ENCODE results near the gene ZNF444. TPM values are rescaled to one million over a fixed set of nuclear protein-coding genes. Genes with fewer than 3 reads are reported as not detected.
A peak's percentile ranks its signal among the peaks of the same experiment; 100 is the strongest.

ZNF444 gene
- total and polyA plus RNA-seq, 9 of the 15 experiments (the other 6 are each of a cell fraction or from before 2014, with no cell fraction given): 0.39 to 40.0 (median 6.9) TPM

DNA sequence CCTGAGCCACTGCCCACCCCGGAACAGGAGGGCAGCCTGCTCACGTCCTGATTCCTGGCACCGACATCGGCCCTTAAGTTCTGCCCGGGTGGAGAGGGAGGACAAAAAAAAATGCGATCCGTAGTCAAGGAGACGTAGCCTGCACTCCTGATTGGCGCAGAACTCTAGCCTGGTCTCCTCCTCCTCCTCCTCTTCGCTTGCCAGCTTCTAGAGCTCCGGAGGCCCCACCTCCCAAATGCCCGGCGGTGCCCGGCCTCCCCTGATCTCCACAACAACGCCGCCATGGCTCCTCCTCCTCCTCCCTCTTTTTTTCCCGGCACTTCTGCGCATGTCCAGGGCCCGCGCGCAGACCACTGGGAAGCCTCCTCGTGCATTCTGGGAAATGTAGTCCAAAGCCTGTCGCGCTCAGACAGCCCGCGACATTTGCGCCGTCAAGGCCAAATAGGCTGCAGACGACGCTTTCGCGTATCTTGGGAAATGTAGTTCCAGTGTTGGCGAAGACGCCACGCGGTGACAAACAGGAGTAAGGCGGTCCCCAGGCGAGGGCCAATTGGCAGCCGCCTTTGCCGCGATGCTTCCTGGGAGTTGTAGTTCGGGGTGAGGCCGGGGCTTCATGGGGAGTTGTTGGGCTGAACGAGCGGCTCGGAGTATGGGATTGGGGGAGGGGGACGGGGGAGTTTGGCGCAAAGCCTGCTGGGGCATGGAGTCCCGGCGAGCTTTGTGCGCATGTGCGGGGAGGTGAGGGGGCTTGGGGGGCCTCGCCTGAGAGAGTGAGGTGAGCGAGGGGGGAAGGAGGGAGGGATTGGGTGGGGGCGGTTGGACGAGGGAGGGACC, at the start of gene ZNF444 (continued):
- TF ChIP-seq HDAC6 (IDR thresholded peaks at IDR 0.05; ENCODE audit: low read depth, low read length) (no peak), POLR3A (IDR thresholded peaks at IDR 0.05; ENCODE audit: borderline replicate concordance, extremely low read depth, insufficient read depth, insufficient read length) (no peak), PHF20 (IDR thresholded peaks at IDR 0.05; ENCODE audit: partially characterized antibody) (no peak), HCFC1 (IDR thresholded peaks at IDR 0.05; ENCODE audit: low read depth, low read length) (peak; percentile 97), ZNF436 (CRISPR knock-in tag; IDR thresholded peaks at IDR 0.05) (no peak), PURB (CRISPR knock-in tag; IDR thresholded peaks at IDR 0.05; ENCODE audit: low read depth) (no peak), ZNF717 (CRISPR knock-in tag; IDR thresholded peaks at IDR 0.05) (no peak), CBFA2T2 (conservative IDR thresholded peaks at IDR 0.05) (no peak), KAT2B (IDR thresholded peaks at IDR 0.05; ENCODE audit: low read depth, low read length) (no peak), KLF13 (tag; IDR thresholded peaks at IDR 0.05; ENCODE audit: borderline replicate concordance, low read depth) (no peak), HNRNPK (IDR thresholded peaks at IDR 0.05; ENCODE audit: low read depth, low read length, poor library complexity, severe bottlenecking) (no peak), FOXM1 (IDR thresholded peaks at IDR 0.05; ENCODE audit: low read depth) (no peak), FOXM1 (CRISPR knock-in tag; IDR thresholded peaks at IDR 0.05; ENCODE audit: low read depth) (no peak), NELFE (IDR thresholded peaks at IDR 0.05; ENCODE audit: insufficient read depth, insufficient read length) (no peak), RCOR1 (IDR thresholded peaks at IDR 0.05; ENCODE audit: borderline replicate concordance in 1 of 2, low read depth in 2 of 2, low read length in 2 of 2) (no peak), RB1 (IDR thresholded peaks at IDR 0.05; ENCODE audit: low read depth) (no peak; the same call in 1 of the 2 replicates), ASH1L (IDR thresholded peaks at IDR 0.05; ENCODE audit: borderline replicate concordance, low read depth, partially characterized antibody) (peak; percentile 74), POLR2G (IDR thresholded peaks at IDR 0.05; ENCODE audit: low read depth, low read length) (peak; percentile 87), U2AF1 (optimal IDR thresholded peaks at IDR 0.05; ENCODE audit: low read depth, low read length) (no peak)
- TF ChIP-seq, protein P1, sequence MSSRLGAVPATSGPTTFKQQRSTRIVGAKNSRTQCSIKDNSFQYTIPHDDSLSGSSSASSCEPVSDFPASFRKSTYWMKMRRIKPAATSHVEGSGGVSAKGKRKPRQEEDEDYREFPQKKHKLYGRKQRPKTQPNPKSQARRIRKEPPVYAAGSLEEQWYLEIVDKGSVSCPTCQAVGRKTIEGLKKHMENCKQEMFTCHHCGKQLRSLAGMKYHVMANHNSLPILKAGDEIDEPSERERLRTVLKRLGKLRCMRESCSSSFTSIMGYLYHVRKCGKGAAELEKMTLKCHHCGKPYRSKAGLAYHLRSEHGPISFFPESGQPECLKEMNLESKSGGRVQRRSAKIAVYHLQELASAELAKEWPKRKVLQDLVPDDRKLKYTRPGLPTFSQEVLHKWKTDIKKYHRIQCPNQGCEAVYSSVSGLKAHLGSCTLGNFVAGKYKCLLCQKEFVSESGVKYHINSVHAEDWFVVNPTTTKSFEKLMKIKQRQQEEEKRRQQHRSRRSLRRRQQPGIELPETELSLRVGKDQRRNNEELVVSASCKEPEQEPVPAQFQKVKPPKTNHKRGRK (tag; IDR thresholded peaks at IDR 0.05): no peak
- TF ChIP-seq, protein P2, sequence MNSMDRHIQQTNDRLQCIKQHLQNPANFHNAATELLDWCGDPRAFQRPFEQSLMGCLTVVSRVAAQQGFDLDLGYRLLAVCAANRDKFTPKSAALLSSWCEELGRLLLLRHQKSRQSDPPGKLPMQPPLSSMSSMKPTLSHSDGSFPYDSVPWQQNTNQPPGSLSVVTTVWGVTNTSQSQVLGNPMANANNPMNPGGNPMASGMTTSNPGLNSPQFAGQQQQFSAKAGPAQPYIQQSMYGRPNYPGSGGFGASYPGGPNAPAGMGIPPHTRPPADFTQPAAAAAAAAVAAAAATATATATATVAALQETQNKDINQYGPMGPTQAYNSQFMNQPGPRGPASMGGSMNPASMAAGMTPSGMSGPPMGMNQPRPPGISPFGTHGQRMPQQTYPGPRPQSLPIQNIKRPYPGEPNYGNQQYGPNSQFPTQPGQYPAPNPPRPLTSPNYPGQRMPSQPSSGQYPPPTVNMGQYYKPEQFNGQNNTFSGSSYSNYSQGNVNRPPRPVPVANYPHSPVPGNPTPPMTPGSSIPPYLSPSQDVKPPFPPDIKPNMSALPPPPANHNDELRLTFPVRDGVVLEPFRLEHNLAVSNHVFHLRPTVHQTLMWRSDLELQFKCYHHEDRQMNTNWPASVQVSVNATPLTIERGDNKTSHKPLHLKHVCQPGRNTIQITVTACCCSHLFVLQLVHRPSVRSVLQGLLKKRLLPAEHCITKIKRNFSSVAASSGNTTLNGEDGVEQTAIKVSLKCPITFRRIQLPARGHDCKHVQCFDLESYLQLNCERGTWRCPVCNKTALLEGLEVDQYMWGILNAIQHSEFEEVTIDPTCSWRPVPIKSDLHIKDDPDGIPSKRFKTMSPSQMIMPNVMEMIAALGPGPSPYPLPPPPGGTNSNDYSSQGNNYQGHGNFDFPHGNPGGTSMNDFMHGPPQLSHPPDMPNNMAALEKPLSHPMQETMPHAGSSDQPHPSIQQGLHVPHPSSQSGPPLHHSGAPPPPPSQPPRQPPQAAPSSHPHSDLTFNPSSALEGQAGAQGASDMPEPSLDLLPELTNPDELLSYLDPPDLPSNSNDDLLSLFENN (IDR thresholded peaks at IDR 0.05; ENCODE audit: low read depth in 2 of 2, low read length in 2 of 2): peak in 1 of 2 experiments; percentile 6; a peak in 1 of 4 replicates
- TF ChIP-seq, protein P3, sequence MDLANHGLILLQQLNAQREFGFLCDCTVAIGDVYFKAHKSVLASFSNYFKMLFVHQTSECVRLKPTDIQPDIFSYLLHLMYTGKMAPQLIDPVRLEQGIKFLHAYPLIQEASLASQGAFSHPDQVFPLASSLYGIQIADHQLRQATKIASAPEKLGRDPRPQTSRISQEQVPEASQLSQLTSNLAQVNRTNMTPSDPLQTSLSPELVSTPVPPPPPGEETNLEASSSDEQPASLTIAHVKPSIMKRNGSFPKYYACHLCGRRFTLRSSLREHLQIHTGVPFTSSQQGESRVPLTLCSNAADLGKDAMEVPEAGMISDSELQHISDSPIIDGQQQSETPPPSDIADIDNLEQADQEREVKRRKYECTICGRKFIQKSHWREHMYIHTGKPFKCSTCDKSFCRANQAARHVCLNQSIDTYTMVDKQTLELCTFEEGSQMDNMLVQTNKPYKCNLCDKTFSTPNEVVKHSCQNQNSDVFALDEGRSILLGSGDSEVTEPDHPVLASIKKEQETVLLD (IDR thresholded peaks at IDR 0.05): peak; percentile 93
